Right renal cortex interstitium (tissue), 3 donors: Measurements from ENCODE around the gene PDE10A. TPM values are rescaled to one million over a fixed set of nuclear protein-coding genes. Genes with fewer than 3 reads are reported as not detected.

Source experiments
- DNase-seq, 3 donors: peaks; one replicate each; pipeline ENCODE4 v3.0.0-alpha.2; 2013; ENCODE audit warnings: low read depth in 3 of 3, low spot score in 2 of 3
- polyA plus RNA-seq, 3 donors: library from polyadenylated mRNA; unstranded; fragments of 120-200 nt; gene quantifications; one replicate each; pipeline ENCODE4 v1.2.1, GENCODE V29; 2013; ENCODE audit not compliant: insufficient read length in 3 of 3

Gene PDE10A
- polyA plus RNA-seq, 3 donors = 19.0 to 20.4 (median 19.9) TPM

- no peak for DNase-seq
Observed at GRCh38 chr6:165657325-165657680, 5.7 kb downstream of the PDE10A start.

DNA sequence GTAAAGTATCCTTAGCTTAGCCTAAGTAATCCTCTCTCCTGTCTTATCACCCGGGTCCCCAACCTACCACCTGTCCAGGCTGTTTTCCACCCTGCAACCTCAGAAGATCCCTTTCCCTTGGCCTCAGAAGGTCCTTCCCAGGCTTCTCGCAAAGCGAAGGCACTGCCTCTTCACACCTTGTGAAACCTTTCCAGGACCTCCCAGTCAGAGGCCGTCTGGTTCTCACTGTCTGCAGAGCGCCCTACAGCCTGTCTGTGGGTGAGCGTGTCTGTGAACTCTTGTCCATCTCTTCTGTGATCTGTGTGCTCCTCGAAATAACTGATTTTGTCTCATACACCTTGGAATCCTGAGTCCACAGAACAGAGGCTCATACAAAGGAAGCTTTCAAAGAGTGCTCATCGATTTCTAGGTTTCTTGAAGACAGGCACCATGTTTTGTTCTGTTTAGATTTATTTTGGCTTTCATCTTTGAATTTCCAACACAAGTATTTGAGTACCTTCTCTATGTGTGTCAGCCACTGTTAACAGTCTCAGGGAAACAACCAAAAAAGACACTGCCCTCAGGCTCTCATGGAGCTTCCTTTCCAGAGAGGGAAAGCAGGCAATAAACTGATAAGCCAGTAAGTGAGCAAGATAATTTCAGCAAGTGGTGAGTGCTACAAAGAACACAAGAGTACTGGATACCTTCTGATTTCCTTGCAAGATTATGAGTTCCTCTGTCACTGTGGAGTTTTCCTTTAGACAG, 6.3 kb downstream of the PDE10A start:
- DNase-seq = no peak

- no peak for DNase-seq
Observed at GRCh38 chr6:165655191-165655590, 7.8 kb downstream of the PDE10A start.

DNA sequence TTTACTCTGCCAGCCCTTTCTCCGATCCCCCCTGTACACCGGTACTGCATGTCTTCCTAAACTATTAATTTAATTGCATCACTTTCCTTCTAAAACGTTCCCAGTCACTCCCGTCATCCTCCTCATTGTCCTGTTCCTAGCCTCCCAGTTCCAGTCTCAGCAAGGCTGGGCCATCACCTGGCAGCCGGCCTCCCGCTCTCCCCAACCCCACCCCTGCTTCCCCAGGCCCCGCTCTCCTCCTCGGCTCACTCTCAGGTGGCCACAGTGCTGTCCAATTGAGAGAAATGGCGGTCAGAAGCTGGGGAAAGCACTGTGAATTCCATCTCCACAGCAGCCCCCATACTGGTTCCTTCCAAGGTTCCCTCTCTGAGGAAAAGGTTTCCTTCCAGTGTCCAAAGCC, 8.9 kb downstream of the PDE10A start:
- no peak for DNase-seq

- DNase-seq = no peak
Observed at GRCh38 chr6:165653607-165654006, 9.4 kb downstream of the PDE10A start.

- DNase-seq = no peak
Observed at GRCh38 chr6:165653196-165653595, 9.8 kb downstream of the PDE10A start.

DNA sequence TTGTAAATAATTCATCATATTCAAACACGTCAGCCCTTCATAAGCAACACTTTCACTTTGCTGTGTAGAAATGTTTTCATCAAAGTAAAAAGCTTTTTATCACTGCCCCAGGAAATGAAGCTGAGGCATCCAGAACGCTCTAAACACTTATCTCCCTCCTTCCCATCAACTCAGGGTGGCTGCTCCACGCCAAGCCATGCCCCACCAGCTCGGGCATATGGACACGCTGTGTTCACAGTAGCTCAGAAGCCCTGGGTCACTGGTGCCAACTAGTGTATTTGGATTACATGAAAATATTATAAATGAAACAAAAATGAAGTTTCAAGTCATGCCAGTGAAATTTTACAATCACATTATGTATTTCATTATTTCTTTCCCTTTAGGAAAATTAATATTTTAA, 10.3 kb downstream of the PDE10A start:
- DNase-seq = no peak

DNA sequence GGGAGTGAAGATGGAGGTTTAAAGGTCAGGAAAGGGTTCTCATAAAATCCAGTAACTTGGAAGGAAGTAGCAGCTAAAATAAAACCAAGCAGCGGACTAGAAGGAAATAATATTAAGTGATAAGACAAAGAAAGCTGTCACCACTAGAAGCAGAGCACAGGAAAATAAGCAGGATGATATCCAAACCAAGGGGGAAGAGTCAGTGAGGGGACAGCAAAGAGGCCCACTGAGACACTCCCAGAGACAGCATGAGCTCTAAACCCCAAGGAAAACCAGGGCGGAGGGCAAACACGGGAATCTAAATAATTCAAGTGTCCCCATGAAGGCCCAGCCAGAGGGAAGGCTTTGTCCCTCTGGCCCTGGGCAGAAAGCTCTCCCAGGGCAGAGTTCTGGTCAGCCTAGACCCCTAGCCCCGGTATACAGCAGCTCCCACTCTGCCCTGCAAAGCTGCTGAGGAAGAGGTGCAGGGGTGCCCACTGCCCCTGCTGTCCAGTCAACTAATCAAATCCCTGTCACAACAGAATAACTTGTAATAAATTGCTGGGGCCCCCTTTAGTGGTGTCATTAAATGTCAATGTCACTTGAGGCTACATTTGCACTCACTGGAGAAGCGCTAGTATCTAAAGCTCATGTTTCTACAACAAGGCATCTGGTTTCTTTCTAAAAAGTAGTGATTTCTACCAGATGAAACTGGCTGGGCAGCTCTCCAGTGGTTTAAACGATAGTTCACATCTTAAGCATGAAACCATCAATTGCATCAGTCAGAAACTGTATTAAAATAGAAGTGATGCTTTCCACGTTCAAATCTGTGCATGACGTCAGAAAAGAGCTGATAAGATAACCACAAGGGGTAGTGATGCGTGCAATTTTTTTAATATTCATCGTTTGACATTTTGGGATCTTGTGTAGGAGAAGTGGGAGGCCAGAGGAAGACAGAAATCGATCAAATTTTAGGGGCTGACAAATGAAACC, 13.6 kb downstream of the PDE10A start:
- DNase-seq = no peak

GRCh38 chr6:165647041-165647440, 16.0 kb downstream of the PDE10A start:
- no peak for DNase-seq

DNA sequence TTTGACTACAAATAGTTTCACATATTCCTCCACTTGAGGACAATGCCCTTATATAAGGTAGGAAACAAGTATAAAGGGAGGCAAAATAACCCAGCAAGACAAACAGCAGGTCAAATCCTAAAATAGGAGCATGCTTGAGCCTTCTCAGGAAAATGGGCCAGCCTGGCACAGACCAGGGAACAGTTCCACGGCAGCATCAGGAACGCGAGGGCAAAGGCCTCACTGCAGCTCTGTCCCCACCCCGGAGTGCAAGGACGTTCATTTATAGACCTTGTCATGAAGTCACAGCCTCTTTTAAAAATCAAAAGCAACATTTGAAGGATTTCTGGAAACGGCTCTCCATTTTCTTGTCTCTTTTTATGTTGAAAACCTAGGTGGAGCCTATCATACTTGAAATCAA, 17.1 kb downstream of the PDE10A start:
- no peak for DNase-seq

DNA sequence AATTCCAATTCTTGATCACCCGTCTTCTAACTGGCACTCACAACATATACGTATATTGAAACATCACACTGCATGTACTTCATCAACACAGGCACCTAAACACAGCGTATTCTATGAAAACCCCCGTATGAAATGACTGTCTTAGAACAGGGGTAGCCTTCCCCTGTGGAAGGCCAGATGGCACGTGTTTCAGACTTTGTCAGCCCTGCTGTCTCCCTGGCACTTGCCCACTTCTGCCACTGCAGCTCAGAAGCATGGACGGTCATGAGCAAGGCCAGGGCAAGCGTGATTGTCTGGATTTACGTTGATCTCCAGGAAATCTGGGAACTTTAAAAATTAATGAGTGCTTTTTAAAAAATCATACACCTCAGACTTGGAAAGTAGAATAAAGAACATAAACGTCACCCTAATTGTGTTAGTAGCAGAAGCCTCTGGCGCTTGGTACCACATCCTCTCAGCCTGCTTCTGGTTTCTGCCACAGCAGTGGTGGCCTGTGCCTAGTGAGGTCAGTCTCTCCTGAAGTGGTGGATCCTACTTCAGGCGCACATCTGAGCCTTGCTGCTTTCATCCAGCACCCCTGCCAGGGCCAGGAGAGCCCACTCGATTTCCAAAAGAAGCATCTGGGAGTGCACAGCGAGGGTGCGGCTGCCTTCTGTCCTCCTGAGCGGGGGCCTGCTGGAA, 18.3 kb downstream of the PDE10A start:
- DNase-seq = no peak

DNA sequence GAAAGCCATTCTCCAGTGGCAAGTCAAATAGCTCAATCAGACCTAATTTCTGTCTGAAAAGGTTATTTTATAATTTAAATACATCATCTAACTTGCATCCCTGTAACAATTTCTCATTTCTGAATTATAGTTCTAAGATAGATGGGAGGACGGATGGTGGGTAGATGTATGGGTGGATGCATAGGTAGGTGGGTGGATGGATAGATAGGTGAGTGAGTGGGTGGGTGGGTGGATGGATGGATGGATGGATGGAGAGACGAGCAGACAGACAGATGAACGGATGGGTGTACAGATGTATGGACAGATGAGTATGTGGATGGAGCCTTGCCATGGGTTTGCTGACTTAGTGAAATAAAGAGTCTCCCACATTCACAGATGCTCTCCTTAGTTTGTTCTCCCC, 20.0 kb downstream of the PDE10A start:
- no peak for DNase-seq

- no peak for DNase-seq
Observed at GRCh38 chr6:165641672-165642156, 21.3 kb downstream of the PDE10A start.

DNA sequence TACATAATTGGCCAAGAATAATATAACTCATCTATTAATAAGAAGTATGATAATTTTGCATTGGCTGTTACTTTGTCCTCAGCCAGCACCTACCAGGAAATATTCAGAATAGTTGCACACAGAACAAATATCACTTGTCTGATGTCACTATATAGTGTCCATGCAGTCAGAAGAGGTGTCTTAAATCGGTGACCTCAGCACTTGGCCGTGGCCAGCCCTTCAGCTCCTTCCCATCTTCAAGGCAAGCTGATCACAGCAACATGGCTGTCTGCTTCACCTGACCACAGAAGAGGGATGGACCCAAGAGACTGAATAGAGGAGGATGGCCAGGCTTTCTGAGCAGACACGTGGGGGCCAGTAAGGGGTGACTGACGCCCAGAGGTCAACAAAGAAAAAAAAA, 22.2 kb downstream of the PDE10A start:
- DNase-seq = no peak

- no peak for DNase-seq
Observed at GRCh38 chr6:165638530-165638929, 24.5 kb downstream of the PDE10A start.

DNA sequence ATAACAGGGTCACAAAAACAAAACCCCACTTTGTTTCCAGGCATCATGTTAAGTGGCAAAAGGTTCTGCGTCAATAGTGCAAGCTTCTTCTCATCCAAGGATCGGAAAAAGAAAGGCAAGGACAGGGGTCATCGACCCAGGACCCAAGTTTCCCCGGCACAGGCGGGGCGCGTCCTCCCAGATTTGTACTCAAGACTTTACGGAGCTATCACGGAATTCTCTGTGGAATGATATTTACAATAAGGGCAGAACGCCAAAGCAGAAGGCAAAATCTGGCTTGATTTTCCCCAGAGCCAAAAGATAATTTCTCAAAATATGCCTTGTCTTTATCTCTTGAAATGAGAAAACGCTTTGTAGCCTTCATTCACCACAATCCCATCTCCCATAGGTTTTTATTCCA, 25.5 kb downstream of the PDE10A start:
- no peak for DNase-seq

GRCh38 chr6:165636402-165637048, 26.5 kb downstream of the PDE10A start:
- no peak for DNase-seq

- DNase-seq = no peak
Observed at GRCh38 chr6:165635965-165636364, 27.1 kb downstream of the PDE10A start.

DNA sequence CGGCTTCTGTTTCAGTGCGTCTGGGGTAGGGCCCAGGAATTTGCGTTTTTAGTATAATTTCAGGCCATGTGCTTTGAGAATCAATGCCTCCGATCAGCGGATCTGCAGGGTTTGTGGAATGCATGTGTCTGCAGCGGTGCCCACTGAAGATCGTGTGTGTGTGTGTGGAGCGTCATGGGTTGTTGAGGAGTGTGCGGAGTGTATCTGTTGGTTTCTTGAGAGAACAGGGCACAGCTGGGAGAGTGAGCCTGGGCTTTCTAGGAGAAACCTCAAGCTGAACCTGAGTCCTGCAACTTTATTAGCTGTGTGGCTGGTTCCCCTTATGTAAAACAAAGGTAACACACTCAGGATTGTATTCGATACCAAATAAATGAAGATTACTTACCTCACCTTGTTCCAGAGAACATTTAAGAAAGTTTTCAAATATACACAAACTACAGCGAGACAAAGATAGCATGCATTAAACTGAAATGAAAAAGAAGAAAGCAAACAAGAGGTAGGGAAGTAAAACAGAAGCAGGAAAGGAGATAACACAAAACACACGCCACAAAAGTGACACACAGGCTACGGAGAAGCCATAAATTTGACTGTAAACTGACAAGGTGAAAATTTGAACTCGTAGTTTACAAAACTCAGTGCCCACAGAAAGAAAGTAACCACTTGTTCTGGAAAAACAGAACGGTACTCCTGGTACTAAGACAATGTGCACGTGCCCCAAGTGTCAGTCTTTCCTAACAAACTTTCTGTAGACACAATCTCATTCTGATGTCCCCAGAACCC, 28.8 kb downstream of the PDE10A start:
- DNase-seq = no peak

DNA sequence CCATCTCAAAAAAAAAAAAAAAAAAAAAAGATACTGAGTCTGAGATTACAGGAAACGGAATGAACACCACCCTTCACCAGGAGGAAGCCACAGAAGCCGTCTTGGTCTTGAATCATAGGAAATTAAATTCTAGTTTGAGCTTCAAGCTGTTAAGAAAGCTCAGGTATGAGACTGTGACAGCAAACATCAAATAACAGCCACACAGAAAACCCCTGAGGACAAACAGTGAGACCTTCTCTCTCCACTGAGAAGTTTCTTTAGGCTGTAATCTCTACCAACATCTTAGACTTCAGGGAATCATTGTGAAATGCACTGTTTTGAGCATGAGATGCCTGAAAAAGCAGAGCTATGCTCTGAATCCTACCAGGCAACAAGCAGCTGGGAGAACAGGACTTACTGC, 30.8 kb downstream of the PDE10A start:
- no peak for DNase-seq
